Measurements from ENCODE around the gene BIN1.

BIN1 gene

GRCh38 chr2:127102521-127103242, 4.3 kb downstream of the BIN1 start:
- DNase-seq: no peak

GRCh38 chr2:127101756-127102477, 5.0 kb downstream of the BIN1 start:
- no peak for DNase-seq

GRCh38 chr2:127101048-127101611, 5.8 kb downstream of the BIN1 start:
- DNase-seq: no peak

GRCh38 chr2:127100251-127101047, 6.5 kb downstream of the BIN1 start:
- no peak for DNase-seq

- no peak for DNase-seq
Measured at GRCh38 chr2:127098711-127099110, 8.2 kb downstream of the BIN1 start.

GRCh38 chr2:127097841-127098651, 8.9 kb downstream of the BIN1 start:
- DNase-seq: no peak

GRCh38 chr2:127097471-127097765, 9.5 kb downstream of the BIN1 start:
- DNase-seq: no peak

- no peak for DNase-seq
Measured at GRCh38 chr2:127096718-127097470, 10.1 kb downstream of the BIN1 start.

GRCh38 chr2:127096280-127096679, 10.7 kb downstream of the BIN1 start:
- DNase-seq: no peak

- DNase-seq: no peak
Measured at GRCh38 chr2:127095784-127096183, 11.2 kb downstream of the BIN1 start.

GRCh38 chr2:127095367-127095641, 11.7 kb downstream of the BIN1 start:
- DNase-seq: no peak

GRCh38 chr2:127094509-127095366, 12.2 kb downstream of the BIN1 start:
- DNase-seq: no peak

GRCh38 chr2:127093648-127094210, 13.2 kb downstream of the BIN1 start:
- DNase-seq: no peak

GRCh38 chr2:127092901-127093516, 13.9 kb downstream of the BIN1 start:
- DNase-seq: no peak

GRCh38 chr2:127092306-127092705, 14.6 kb downstream of the BIN1 start:
- DNase-seq: no peak

- no peak for DNase-seq
Measured at GRCh38 chr2:127091886-127092285, 15.1 kb downstream of the BIN1 start.

- DNase-seq: no peak
Measured at GRCh38 chr2:127091148-127091547, 15.8 kb downstream of the BIN1 start.

- DNase-seq: no peak
Measured at GRCh38 chr2:127090281-127091120, 16.5 kb downstream of the BIN1 start.

GRCh38 chr2:127089478-127090235, 17.3 kb downstream of the BIN1 start:
- DNase-seq: no peak
